Activated CD4-positive, alpha-beta T cell treated with anti-CD3 and anti-CD28 coated beads, Interleukin-2, amount 50 U/mL, for 24 hours (primary cell): ENCODE measurements around the gene BBLN.
A peak's percentile ranks its signal among the peaks of the same experiment; 100 is the strongest.
"Not testable (repeated sequence)": the region's sequence is repeated elsewhere in the genome, so short reads cannot be mapped to it uniquely, and the experiment has no call there.

ENCODE experiments used
- DNase-seq, 2 donors: peaks; one replicate each; pipeline ENCODE4 v3.0.0-alpha.2; 2020; ENCODE audit warnings: low read depth in 1 of 2, low spot score in 1 of 2

Gene BBLN

GRCh38 chr9:128124451-128124850, 35.6 kb upstream of the BBLN start:
- DNase-seq, result no peak

DNA sequence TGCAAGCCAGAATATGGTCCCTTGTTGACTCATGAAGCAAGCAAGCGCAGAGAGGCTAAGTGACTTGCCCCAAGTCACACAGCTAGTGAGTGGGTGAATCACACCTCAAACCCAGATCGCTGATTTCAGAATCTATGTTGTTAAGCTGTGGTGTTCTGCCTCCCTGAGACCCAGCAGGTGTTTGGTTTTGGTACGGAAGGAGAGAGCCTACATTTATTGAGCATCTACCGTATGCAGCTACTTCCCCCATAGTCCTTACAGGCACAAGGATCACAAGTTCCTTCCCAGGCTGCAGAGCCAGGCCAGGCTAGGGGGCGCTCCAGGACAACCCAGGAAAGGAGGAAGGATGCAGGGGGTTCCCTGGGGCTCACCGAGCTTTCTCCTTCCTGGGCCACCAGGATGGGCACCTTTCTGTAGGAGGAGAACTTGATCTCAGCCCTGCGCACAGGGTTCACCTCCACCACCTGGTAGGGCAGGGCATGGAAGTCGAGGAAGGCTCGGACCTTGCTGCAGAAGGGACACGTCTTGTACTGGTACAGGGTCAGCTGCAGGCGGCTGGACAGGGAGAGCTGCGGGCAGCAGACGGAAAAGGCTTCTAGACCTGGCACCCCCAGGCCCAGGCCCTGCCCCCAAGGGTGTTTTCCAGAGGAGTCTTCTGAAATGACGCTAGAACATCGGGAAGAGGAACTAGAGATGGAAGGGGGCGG, 35.0 kb upstream of the BBLN start:
- no peak for DNase-seq

DNA sequence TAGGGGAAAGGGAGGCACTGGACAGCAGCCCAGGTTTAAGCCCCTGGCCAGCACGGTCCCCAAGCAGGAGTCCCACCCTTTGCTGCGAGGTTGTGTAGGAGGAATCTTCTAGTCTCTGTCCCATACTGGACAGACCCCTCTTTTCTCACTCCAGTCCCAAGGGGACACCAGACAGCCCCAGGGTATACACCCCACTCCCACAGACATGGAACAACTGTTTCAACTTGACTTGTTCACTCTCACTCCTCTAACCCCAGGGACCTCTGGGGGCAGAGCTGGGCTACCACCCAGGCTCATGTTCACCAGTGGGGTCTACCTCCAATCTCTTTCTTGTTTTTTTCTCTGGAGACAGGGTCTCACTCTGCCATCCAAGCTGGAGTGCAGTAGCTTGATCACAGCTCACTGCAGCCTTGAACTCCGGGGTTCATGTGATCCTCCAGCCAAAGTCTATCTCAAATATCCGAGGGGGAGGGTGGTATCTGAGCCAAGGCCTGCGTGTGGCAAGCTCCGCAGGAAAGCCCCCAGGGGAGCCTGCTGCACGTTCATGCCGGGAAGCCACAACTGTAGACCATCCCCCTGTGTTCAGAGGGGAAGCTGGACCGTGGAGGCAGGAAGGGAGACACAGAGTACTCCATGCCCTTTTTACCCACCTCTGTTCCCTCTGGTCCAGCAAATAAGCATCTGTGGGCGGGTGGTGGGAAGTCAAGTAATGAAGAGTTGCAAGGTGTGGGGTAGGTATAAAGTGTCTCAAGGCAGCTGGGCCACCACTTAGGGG, 34.3 kb upstream of the BBLN start:
- DNase-seq, result no peak

DNA sequence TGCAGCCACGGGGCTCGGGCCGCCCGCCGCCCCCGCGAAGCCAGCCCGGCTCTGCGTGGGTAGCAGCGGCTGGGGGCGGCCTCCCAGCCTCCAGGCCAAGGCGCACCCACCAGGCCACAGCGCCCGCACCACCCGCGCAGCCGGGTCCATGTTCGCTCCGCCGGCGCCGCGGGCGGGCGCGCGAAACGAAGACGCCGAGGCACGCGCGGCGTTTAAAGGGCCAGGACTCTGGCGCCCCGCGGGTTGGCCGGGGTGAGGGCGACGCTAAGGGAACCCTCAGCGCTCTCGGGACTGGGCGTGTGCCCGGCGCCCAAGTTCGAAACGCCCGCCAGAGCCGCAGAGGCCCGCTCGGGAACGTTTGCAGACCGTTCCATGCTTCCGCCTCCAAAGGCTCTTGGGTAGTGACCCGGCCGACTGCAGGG, 32.5 kb upstream of the BBLN start, which contains the start of gene PTGES2:
Gene PTGES2 (minus strand): TSS at position 162 of the 422 bp plus-strand sequence. CDS start 12 bp downstream, at position 150.
- peak; percentile 59 to 63 for DNase-seq

DNA sequence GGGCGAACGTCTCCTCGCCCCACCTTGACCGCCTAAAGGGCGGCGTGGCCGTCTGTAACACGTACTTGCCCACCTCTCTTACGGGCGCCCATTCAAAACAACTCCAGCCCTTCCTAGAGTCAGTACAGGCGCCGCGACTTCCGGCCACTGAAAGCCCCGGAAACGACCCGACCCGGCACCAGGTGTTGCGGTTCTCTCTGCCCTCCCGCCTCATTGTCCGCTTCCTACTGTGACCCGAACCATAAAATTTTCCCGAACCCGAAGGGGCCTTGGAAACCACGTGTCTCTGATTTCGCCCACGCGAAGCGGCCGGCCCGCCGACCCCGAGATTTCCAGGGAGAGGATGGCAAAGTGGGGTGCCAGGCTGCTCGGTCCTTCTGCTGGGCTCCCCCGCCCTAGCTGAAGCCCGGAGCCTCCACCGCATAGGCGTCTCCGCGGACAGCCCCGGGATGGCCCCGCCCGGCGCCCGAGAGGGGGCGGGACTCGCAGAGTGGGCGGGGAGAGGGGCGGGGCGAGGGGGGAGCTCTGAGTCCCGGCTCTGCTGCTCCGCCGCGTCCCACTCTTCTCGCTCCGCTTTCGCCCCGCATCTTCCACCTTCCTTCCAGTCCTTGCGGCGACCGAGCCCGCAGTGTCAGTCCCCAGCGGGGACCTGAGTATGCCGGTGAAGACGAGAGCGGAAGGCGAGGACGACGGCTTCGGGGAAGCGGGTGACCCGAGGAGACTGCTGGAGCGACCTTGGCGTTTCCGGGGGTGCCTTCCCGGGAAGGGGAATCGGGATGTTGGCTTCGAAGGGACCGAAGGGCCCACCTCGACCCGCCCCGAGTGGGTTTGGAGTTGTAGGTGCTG, 31.9 kb upstream of the BBLN start:
- DNase-seq, result peak; percentile 79 to 83

- no peak for DNase-seq
Observed at GRCh38 chr9:128128836-128129590, 31.1 kb upstream of the BBLN start.

DNA sequence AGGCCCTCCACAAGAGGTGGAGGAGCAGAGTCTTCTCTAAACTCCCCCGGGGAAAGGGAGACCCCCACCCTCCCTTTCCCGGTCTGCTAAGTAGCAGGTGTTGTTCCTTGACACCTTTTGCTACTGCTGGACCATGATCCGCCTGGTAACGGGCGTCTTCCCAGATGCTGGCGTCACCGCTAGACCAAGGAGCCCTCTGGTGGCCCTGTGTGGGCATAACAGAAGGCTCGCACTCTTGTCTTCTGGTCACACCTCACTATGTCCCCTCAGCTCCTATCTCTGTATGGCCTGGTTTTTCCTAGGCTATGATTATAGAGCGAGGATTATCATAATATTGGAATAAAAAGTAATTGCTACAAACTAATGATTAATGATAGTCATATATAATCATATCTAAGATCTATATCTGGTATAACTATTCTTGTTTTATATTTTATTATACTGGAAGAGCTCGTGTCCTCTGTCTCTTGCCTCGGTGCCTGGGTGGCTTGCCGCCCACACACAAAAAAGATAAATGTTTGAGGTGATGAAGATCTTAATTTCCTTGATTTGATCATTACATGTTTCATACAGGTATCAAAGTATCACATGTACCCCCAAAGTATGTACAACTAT, 30.0 kb upstream of the BBLN start:
- DNase-seq, result peak in 1 of 2 donors; percentile 28

GRCh38 chr9:128130651-128131050, 29.4 kb upstream of the BBLN start:
- DNase-seq, result not testable (repeated sequence)

GRCh38 chr9:128131346-128131745, 28.7 kb upstream of the BBLN start:
- not testable (repeated sequence) for DNase-seq

DNA sequence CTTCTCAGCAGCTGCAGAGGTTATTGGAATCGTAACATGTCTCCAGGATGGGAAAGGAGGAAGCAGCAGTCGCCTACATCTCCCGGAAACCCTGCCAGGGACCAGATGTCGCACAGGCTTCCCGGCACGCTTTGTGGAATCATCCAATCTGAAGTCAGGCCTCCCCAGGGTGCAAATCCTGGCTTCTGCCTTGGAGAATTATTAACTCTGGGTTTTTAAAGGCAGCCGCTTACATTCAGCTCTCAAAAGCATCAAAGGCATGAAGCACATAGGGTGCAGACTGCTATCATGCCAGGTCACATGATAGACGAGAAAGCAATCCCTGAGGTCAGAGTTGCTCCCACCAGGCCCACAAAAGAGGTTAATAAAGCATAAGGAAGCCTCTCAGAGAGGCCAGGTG, 27.9 kb upstream of the BBLN start:
- not testable (repeated sequence) for DNase-seq

DNA sequence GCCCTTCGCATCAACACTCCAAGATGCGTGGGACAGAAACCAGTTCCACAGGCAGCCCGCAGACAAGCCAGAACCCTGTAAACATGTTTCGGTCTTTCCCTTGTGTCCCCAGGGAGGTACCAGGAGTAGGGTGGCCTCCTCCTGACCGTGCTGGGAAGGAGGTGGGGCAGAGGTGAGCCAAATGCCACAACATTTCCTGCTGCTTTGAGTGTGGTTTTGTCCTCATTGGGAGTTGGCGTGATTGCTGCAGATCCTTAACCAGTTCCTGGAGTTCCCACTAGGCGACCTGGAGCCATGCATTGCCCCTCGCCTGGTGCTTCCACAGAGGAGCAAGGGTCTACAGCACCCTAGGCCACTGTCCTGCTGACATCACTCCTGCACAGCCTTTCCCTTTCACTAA, 24.5 kb upstream of the BBLN start:
- DNase-seq, result not testable (repeated sequence)

- DNase-seq, result no peak
Observed at GRCh38 chr9:128136816-128137793, 23.0 kb upstream of the BBLN start.

DNA sequence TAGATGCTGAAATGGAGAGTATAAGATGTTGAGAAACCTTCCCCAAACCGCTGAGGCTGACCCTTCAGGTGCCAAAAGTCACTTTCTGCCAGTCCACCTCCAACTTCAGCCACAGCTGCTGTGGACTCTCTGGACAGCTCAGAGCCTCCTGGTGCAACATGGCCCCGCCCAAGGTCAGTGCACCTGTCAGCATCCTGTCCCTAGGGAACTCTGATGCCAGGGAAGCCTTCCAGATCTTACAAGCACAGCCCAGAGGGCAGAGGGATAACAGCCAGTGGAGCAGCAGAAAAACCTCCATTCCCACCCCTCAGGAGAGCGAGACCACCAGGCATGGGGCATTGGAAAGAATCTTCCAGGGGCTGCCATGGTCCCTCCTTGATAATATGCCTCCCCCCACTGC, 22.1 kb upstream of the BBLN start:
- DNase-seq, result no peak

DNA sequence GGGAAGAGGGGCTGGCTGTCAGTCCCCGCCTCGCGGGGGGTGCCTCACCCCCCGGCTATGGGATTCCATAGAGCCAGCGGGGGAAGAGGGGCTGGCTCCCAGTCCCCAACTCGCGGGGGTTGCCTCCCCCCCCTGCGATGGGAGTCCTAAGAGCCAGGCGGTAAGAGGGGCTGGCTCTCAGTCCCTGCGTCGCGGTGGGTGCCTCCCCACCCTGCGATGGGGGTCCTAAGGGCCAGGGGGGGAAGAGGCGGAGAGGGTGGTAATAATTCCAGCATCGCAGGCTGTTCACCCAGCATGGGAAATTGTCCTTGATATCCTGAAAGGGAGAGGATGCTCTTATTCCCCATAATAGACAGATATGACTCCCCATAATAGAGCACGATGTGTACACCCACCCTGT, 20.4 kb upstream of the BBLN start:
- DNase-seq, result no peak

- no peak for DNase-seq
Observed at GRCh38 chr9:128141604-128142003, 18.5 kb upstream of the BBLN start.

- DNase-seq, result no peak
Observed at GRCh38 chr9:128142061-128142460, 18.0 kb upstream of the BBLN start.

DNA sequence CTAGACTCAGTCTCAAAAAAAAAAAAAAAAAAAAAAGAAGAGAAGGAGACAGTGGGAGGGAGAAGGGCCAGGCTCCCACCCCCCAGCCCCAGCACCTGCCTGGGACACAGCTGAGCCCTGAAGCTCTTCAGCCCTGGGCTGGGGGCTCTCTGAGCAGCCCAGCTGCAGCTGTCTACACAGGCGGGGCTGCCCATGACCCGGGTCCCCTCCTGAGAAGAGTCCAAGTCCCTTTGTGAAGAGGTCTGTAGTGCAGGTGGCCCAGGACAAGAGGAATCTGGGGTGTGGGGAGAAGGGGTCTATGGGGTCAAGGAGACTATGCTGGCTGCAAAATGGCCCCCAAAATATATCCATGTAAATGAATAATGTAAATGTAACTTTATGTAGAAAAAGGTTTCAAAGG, 17.5 kb upstream of the BBLN start:
- DNase-seq, result no peak

DNA sequence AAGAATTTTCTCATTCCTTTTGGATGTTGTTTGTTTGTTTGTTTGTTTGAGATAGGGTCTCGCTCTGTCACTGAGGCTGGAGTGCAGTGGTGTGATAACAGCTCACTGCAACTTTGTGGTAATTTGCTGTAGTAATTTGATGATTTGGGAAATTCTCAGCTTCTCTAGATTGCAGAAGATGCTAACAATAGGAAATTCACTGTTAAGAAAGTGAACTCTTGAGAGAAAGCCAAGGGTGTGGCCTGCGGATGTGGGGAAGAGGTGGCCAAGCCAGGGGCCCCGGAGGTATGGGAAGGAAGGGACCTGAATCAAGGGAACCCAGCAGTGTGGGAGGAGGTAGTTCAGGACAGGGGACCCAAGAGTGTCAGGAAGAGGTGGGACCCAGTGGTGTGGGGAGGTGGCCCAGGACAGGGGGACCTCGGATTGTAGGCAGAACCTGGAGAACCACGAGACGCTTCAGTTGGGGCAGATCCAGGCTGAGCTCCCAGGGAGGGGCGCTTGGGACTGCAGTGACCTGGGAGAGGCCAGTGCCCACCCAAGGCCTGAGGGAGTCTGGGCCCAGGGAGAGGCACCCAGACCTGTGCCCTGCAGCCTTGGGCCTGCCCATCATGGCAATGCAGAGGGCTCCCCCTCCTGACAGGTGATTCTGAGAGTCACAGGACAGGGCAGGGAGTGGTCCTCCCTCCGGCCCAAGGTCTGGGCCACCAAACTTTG, 16.4 kb upstream of the BBLN start:
- no peak for DNase-seq
